Lower leg skin (tissue), 4 donors: ENCODE results near the gene PARD6G. TPM values are rescaled to one million over a fixed set of nuclear protein-coding genes. Genes with fewer than 3 reads are reported as not detected.

Experiments used
- DNase-seq, 2 donors: peaks; one replicate each; pipeline ENCODE4 v3.0.0-alpha.2; 2019; ENCODE audit warnings: low spot score in 2 of 2
- H3K4me3 ChIP-seq: fragments of 200-600 bp; sonication (generic); 2 replicates; pipeline ENCODE4 v1.5.1; 2017; ENCODE audit warnings: mild to moderate bottlenecking, low read depth; ENCODE audit not compliant: poor library complexity, severe bottlenecking
- POLR2A ChIP-seq, 2 donors: fragments of 450-650 bp; IDR thresholded peaks; one replicate each; pipeline ENCODE4 v1.6.1; 2016 to 2017; ENCODE audit warnings: antibody characterized with exemption in 2 of 2, mild to moderate bottlenecking in 1 of 2, moderate library complexity in 1 of 2
- WGBS, 2 donors: methylation state at CpG; one replicate each; pipeline ENCODE4 v1.1.5; 2018; 5-methylcytosine and 5-hydroxymethylcytosine counted together
- intact Hi-C: fragments of 100-400 bp; cut with DNase I; formaldehyde crosslinking; loops from one replicate; pipeline ENCODE4 v1.15.0; 2023; ENCODE audit warnings: low total_unique reads
- total RNA-seq, 4 donors: library from RNA; depleted of rRNA; stranded (reverse); fragments of >200 nt; gene quantifications; one replicate each; pipeline ENCODE4 v1.1.0, GENCODE V29; 2016
- TF ChIP-seq, protein P1 (sequence below), 3 donors: fragments of 450-650 bp; IDR thresholded peaks; one replicate each; pipeline ENCODE4 v1.5.1; 2016; ENCODE audit warnings: antibody characterized with exemption in 3 of 3, mild to moderate bottlenecking in 3 of 3, moderate library complexity in 2 of 3

Gene PARD6G
- total RNA-seq, 4 donors from 2014 or later: 89.6 to 122 (median 101) TPM

GRCh38 chr18:80229766-80230745 lies 17.3 kb downstream of the PARD6G start:
- WGBS, 2 donors: 68 to 78% methylated on average over 18 to 22 of the region's 22 CpGs
- peak in 1 of 2 donors; percentile 80 for DNase-seq
- TF ChIP-seq, protein P1, sequence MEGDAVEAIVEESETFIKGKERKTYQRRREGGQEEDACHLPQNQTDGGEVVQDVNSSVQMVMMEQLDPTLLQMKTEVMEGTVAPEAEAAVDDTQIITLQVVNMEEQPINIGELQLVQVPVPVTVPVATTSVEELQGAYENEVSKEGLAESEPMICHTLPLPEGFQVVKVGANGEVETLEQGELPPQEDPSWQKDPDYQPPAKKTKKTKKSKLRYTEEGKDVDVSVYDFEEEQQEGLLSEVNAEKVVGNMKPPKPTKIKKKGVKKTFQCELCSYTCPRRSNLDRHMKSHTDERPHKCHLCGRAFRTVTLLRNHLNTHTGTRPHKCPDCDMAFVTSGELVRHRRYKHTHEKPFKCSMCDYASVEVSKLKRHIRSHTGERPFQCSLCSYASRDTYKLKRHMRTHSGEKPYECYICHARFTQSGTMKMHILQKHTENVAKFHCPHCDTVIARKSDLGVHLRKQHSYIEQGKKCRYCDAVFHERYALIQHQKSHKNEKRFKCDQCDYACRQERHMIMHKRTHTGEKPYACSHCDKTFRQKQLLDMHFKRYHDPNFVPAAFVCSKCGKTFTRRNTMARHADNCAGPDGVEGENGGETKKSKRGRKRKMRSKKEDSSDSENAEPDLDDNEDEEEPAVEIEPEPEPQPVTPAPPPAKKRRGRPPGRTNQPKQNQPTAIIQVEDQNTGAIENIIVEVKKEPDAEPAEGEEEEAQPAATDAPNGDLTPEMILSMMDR (IDR thresholded peaks at IDR 0.05): no peak
- TF ChIP-seq POLR2A (IDR thresholded peaks at IDR 0.05): no peak
- intact Hi-C loops: no loop called here
- H3K4me3 ChIP-seq: no peak overlapping the region

- DNase-seq: peak in 1 of 2 donors; percentile 79
- no peak overlapping the region for H3K4me3 ChIP-seq
- no peak for TF ChIP-seq POLR2A (IDR thresholded peaks at IDR 0.05)
- TF ChIP-seq, protein P1 (IDR thresholded peaks at IDR 0.05): no peak
- intact Hi-C loops: no loop called here
- 30 to 37% methylated on average over 3 of the region's 3 CpGs for WGBS, 2 donors
Measured at GRCh38 chr18:80229363-80229762, 18.0 kb downstream of the PARD6G start.

DNA sequence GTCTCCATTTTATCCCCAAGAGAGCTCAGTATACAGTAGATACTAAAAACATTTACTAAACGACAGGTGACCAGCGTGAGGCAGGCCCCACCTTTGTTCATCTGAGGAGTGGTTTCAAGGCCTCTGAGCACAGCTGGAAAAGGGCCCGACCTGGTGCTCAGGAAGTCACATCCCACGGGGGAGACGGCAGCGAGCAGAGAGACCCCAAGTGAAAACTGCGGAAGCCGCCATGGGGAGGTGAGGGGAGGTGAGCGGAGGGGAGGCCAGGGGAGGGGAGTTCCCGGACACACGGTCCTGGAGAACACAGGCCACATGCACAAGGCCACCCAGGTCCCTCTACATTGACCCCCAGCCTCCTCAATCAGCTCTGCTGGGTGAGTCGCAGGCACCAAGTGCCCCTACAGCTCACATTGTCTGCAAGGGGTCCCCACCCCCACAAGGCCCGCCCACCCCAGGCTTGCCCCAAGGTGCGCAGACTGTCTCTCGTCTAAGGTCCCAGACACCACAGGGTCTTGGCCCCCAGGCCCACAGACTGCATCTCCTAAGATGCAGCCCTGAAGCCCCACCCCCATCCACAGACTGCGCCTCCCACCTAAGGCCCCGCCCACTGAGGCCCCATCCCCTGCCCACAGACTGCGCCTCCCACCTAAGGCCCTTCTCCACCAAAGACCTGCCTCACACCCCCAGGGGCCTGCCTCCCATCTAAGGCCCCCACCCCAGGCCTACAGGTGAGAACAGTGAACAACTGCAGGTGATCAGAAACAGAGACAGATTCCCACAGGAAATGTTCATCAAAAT lies 19.1 kb downstream of the PARD6G start:
- WGBS, 2 donors: 86% methylated on average over 17 to 18 of the region's 18 CpGs
- TF ChIP-seq, protein P1 (IDR thresholded peaks at IDR 0.05): no peak
- no peak for TF ChIP-seq POLR2A (IDR thresholded peaks at IDR 0.05)
- intact Hi-C loops: no loop called here
- peak in 1 of 2 donors; percentile 53 for DNase-seq
- H3K4me3 ChIP-seq: no peak overlapping the region

DNA sequence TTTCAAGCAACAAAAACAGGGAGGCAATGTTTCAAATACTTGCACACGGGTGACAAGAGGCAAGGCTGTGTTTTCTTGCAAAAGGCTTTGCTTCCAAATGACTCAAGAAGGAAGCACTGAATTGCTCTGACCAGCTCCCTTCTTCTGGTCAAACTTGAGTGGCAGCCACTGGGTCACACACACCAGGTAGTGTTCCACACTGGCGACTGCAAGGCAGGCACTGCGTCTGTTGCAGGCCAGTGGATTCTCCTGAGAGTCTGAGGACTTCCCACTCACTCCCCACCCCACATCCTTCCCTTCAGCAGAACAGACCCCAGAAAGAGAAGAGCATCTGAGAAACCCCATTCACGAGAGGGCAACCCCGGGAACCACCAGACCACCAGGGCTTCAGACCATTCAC lies 19.8 kb downstream of the PARD6G start:
- no peak for TF ChIP-seq POLR2A (IDR thresholded peaks at IDR 0.05)
- TF ChIP-seq, protein P1 (IDR thresholded peaks at IDR 0.05): no peak
- no peak overlapping the region for H3K4me3 ChIP-seq
- intact Hi-C loops: no loop called here
- WGBS, 2 donors: 92% methylated on average over 5 of the region's 5 CpGs
- peak in 1 of 2 donors; percentile 58 for DNase-seq

DNA sequence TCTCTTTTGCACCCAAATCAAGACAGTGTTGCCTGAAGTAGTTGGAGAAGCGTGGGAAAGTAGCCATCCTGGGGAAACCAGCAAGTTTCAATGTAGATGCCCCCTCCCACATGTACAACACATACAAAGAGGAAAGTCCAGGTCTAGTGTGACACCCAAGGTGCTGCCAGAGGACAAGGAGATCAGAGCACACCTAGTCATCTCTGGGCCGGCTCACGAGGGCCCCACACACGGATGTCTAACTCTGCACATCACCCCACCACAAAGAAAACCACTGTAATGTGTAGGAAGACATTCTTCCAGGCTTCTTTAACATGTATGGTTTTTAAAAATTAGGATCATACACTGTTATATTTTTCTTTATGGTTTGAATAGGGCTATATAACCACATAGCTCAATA lies 21.6 kb downstream of the PARD6G start:
- intact Hi-C loops: no loop called here
- 82 to 92% methylated on average over 4 of the region's 4 CpGs for WGBS, 2 donors
- H3K4me3 ChIP-seq: no peak overlapping the region
- DNase-seq: no peak
- TF ChIP-seq POLR2A (IDR thresholded peaks at IDR 0.05): no peak
- TF ChIP-seq, protein P1 (IDR thresholded peaks at IDR 0.05): no peak
